Retina (tissue), 1 donor: ENCODE results near the gene ZBTB12.
"Not testable (repeated sequence)": the region's sequence is repeated elsewhere in the genome, so short reads cannot be mapped to it uniquely, and the experiment has no call there.

Experiments
- DNase-seq: peaks from one replicate; pipeline ENCODE4 v3.0.0-alpha.2; 2016

The ZBTB12 gene

GRCh38 chr6:31871046-31871659, 30.7 kb downstream of the ZBTB12 start:
- DNase-seq = no peak

DNA sequence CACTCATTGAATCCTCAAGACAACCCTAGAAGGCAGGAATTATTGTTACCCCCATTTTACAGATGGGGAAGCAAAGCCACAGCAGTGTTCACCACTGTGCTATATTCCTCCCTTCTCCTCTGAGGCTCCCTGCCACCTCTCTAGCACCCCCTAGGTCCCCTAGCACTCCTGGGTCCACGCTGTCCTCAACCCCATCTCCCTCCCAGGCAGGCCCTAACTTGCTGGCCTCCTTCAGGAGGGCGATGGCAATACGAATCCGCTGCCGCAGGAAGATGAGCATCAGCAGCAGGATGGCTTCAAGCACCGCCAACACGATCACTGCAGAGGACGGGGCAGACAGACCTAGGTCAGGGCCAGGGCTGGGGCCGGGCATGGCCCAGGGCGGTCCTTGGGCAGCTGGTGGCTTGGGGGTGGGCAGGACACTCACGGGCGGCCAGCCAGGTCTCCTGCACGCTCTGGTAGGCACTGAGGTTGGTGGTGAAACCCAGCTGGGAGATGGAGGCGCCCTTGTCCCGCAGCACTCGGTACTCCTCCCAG, 31.4 kb downstream of the ZBTB12 start:
- no peak for DNase-seq

DNA sequence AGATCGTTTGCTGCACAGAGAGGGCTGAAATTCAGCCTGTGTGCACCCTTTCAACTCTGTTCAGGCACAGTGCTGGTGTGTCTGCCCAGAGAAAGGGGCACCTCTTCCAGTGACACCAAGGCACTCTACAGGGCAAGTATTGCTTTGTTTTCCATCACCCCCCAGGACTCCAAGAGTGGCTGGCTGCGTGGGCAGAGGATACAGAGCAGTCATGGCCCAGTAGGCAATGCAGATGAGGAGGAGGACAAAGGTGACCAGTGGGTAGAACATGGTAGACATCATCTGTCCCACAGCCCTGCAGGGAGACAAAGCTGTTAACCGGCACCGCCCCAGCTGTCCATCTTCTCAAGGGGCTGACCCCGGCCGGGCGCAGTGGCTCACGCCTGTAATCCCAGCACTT, 32.5 kb downstream of the ZBTB12 start:
- no peak for DNase-seq

- not testable (repeated sequence) for DNase-seq
Measured at GRCh38 chr6:31868658-31868971, 33.3 kb downstream of the ZBTB12 start.

GRCh38 chr6:31865205-31866118, 36.4 kb downstream of the ZBTB12 start:
- DNase-seq = no peak

DNA sequence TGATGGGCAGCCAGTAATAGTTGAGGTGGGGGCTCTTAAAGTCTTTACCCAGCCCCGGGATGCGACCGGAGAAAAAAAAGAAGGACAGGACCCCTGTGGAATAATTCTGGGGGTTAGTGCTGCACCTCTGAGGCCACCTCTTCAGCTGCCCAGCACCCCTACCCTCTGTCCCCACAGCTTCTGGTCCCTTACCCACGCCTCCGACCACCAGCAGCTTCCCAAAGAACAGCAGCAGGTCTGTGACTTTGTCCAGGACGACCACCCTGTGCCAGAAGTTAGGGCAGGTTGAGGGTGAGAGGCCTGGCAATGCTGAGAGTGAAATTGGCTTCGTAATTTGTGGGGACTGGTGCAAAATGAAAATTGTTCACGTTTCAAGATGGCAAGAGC, 37.1 kb downstream of the ZBTB12 start:
- DNase-seq = no peak

DNA sequence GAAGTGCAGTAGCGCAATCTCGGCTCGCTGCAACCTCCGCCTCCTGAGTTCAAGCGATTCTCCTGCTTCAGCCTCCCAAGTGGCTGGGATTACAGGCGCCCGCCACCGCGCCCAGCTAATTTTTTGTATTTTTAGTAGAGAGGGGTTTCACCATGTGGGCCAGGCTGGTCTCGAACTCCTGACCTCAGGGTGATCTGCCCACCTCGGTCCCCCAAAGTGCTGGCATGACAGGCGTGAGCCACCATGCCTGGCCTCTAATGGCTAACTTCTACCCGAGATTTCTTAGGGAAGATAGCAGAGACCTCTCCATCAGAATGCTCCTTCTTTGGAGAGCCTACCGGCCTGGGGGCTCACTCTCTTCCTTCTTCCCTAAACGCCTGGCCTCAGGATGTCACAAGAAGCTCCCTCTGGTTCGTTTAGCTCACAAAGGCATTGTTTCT, 37.7 kb downstream of the ZBTB12 start:
- DNase-seq = not testable (repeated sequence)

DNA sequence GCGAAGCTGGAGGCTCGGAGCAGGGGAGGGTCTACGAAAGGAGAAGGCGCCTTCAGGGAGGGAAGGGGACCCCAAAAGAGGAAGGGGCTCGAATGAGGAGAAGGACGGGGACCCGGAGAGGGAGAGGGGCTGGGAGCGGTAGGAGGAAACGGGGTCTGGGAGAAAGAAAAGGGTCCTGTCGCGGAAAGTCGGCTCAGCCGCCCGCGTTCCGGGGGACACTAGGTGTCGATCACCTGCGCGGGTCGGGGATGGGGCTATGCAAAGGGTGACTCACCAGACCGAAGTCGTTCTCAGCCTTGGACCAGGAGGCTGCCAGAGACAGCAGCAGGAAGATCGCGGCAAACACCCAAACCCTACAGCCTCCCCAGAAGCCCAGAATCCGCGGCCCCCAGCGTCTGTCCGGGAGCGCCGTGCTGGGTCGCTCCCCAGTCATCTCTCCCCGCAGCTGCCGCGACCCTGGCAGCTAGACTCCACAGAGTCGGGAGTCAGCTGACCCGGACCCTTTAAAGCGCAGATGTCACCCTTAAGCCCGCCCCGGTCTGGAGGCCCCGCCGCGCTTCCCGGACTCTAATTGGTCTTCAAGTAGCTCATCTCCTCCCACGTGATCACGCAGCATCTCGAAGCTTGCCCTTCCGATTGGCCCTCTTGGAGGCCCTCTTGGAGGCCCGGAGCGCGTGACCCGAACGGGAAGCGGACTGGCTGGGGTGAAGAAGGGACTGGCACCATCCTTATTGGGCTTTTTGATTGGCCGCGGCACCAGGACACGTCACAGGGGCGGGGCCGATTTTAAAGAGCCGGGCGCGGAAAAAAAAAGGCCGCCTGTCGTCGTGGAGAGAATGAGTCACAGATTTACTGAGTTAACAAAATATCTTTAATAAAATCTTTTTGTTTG, 39.3 kb downstream of the ZBTB12 start, which contains the start of gene NEU1:
Gene NEU1, minus strand, starts transcription at position 478 of the 892 bp plus-strand sequence. Its CDS starts 45 bp downstream, at position 433.
- peak; percentile 98 for DNase-seq

- DNase-seq = no peak
Measured at GRCh38 chr6:31861919-31862343, 40.0 kb downstream of the ZBTB12 start.

GRCh38 chr6:31861150-31861549, 40.7 kb downstream of the ZBTB12 start:
- DNase-seq = no peak

- DNase-seq = no peak
Measured at GRCh38 chr6:31860349-31860748, 41.5 kb downstream of the ZBTB12 start.

- no peak for DNase-seq
Measured at GRCh38 chr6:31859923-31860322, 42.0 kb downstream of the ZBTB12 start.

GRCh38 chr6:31858707-31859106, 43.2 kb downstream of the ZBTB12 start:
- no peak for DNase-seq

DNA sequence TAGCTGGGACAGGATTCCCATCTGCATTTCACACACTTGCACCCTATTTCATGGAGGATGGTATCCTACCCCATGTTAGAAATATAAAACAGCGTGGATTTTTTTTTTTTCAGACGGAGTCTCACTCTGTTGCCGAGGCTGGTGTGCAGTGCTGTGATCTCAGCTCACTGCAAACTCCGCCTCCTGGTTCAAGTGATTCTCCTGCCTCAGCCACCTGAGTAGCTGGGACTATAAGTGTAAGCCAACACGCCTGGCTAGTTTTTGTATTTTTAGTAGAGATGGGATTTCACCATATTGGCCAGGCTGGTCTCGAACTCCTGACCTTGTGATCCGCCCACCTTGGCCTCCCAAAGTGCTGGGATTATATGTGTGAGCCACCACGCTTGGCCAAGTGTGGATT, 44.1 kb downstream of the ZBTB12 start:
- not testable (repeated sequence) for DNase-seq

DNA sequence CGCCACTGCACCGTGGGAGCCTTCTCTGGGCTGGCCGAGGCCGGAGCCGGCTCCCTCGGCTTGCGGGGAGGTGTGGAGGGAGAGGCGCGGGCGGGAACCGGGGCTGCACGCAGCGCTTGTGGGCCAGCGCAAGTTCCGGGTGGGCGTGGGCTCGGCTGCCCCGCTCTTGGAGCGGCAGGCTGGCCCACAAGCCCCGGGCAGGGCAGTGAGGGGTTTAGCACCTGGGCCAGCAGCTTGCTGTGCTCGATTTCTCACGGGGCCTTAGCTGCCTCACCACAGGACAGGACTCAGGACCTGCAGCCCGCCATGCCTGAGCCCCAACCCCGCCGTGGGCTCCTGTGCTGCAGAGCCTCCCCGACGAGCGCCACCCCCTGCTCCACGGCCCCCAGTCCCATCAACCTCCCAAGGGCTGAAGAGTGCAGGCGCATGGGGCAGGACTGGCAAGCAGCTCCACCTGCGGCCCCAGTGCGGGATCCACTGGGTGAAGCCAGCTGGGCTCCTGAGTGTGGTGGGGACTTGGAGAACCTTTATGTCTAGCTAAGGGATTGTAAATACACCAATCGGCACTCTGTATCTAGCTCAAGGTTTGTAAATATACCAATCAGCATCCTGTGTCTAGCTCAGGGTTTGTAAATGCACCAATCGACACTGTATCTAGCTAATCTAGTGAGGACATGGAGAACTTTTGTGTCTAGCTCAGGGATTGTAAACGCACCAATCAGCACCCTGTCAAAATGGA, 49.7 kb downstream of the ZBTB12 start:
- not testable (repeated sequence) for DNase-seq

DNA sequence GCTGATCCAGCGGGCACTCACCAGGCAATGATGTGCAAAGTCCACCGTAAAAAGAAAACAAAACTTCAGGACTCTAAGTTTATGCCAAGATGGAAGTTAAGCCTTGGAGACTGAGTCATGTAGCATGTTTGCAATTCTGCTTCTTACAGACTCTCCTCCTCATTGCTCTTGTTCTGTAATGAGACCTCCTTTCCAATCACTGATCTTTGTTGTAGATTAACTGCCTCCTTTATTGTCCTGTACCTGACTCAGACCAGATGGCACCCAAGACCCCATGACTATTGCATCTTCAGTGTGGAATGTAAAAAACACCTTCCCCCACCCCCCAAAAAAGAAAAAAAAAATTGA, 50.4 kb downstream of the ZBTB12 start:
- DNase-seq = no peak

DNA sequence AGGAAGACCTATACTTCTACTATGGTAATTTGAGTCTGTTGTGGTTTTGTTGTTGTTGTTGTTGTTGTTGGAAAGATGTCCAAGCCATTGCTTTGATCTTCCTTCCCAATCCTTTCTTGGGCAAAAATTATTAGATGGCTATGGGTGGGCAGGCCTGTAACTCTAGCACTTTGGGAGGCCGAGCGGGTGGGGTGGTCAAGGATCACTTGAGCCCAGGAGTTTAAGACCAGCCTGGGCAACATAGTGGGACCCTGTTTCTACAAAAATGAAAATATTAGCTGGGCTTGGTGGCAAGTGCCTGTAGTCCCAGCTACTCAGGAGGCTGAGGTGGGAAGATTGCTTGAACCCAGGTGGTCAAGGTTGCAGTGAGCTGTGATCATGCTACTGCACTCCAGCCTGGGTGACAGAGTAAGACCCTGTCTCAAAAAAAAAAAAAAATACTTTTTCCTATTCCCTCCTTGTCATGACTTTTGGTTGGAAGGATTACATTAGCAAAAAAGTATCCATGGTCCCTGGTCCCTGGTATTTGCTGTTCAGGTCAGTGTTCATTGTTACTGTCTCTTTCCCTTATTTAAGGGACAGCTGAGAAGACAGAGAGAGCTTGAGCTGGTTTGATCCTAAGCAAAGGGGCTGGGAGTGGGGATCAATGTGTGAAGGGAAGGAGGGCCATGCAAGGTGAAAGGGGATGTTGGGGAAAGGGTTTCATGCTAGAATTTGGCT, 51.0 kb downstream of the ZBTB12 start:
- no peak for DNase-seq
